ENCODE results near the gene SIGLEC8.
"Not testable (repeated sequence)": the region's sequence is repeated elsewhere in the genome, so short reads cannot be mapped to it uniquely, and the experiment has no call there.

SIGLEC8 gene

GRCh38 chr19:51472607-51473006 lies 14.4 kb upstream of the SIGLEC8 start:
- no peak for DNase-seq

GRCh38 chr19:51471527-51471926 lies 13.3 kb upstream of the SIGLEC8 start:
- DNase-seq = no peak

GRCh38 chr19:51470966-51471365 lies 12.7 kb upstream of the SIGLEC8 start:
- DNase-seq = no peak

- no peak for DNase-seq
These were observed 11.4 kb upstream of the SIGLEC8 start for GRCh38 chr19:51469629-51470028.

GRCh38 chr19:51469162-51469561 lies 10.9 kb upstream of the SIGLEC8 start:
- DNase-seq = no peak

- DNase-seq = no peak
These were observed 10.3 kb upstream of the SIGLEC8 start for GRCh38 chr19:51468545-51468920.

GRCh38 chr19:51467864-51468544 lies 9.8 kb upstream of the SIGLEC8 start:
- DNase-seq = no peak

GRCh38 chr19:51466723-51467122 lies 8.5 kb upstream of the SIGLEC8 start:
- DNase-seq = no peak

- not testable (repeated sequence) for DNase-seq
These were observed 5.8 kb upstream of the SIGLEC8 start for GRCh38 chr19:51463976-51464581.

GRCh38 chr19:51462681-51463080 lies 4.4 kb upstream of the SIGLEC8 start:
- no peak for DNase-seq

- no peak for DNase-seq
These were observed 4.0 kb upstream of the SIGLEC8 start for GRCh38 chr19:51462276-51462675.

GRCh38 chr19:51461723-51462161 lies 3.5 kb upstream of the SIGLEC8 start:
- no peak for DNase-seq

- DNase-seq = peak; percentile 36
These were observed 2.1 kb upstream of the SIGLEC8 start for GRCh38 chr19:51460164-51460992.

GRCh38 chr19:51458899-51459505 lies 748 bp upstream of the SIGLEC8 start:
- DNase-seq = no peak

- no peak for DNase-seq
These were observed 772 bp downstream of the SIGLEC8 start for GRCh38 chr19:51457351-51458013.

GRCh38 chr19:51456541-51457290 lies 1.5 kb downstream of the SIGLEC8 start:
- DNase-seq = no peak

GRCh38 chr19:51450730-51451307 lies 7.4 kb downstream of the SIGLEC8 start:
- DNase-seq = no peak

- no peak for DNase-seq
These were observed 9.7 kb downstream of the SIGLEC8 start for GRCh38 chr19:51448411-51449016.

GRCh38 chr19:51448011-51448410 lies 10.2 kb downstream of the SIGLEC8 start:
- DNase-seq = no peak

- DNase-seq = not testable (repeated sequence)
These were observed 10.7 kb downstream of the SIGLEC8 start for GRCh38 chr19:51447510-51447909.
